Astrocyte of the hippocampus (primary cell): ENCODE measurements around the gene S1PR3.

Experiments
- DNase-seq: peaks from one replicate; pipeline ENCODE4 v3.0.0; 2011; ENCODE audit warnings: low read depth, low spot score

The S1PR3 gene

DNA sequence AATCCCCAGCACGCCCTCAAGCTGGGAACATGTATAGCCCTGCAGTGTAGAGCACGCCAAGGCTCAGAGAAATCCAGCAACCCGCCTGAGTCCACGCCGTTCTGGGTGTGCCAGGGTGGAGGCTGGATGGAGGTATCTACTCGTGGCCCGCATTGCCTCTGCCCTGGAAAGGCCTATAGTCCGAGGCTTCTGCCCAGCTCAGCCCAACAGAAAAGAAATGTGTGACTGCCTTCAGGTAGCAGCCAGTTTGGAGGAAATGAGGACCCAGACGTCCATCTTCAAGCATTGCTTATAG, 18.2 kb downstream of the S1PR3 start:
- no peak for DNase-seq

DNA sequence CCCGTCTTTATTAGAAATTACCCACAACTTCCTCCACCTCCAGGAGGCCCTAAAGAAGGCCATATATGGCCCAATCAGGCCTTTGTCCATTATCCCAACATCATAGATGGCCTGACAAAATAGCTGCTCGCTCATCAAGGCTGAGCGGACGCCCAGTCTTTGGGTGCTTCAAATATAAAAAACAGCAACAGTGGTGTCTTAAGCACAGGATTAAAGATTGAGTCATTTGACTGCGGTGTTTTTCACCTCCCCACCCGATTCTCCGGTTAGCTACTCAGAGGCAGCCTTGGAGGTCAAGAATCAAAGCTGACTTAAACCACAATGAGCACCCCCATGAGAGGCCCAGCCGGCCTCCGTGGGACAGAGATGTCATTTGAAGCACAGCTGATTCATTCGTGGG, 18.8 kb downstream of the S1PR3 start:
- DNase-seq: peak; percentile 34

DNA sequence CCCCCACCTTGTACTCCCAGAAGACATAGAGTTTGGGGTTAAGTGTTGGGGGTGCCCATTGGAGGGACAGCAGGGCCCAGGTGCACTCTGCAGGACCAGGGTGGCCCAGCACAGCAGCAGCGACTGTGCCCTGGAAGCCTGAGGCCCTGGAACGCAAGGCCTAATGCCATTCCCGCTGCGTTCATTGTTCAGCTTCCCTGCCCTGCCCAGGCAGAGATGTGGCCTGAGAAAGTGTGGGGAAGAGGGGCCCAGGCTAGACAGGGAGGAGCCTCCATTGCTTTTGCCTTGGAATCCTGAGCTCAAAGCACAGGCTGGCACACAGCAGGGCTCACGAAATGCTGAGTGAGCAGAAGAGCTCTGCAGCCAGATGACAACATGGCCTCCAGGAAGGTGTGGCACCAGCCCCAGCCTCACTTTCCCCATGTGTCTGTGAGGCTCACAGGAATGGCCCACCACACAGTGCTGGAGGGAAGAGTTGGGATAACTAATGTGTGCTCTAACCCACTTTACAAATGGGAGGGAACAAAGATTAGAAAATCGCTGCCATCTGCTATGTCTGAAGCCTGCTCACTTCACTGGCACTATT, 19.4 kb downstream of the S1PR3 start:
- no peak for DNase-seq

DNA sequence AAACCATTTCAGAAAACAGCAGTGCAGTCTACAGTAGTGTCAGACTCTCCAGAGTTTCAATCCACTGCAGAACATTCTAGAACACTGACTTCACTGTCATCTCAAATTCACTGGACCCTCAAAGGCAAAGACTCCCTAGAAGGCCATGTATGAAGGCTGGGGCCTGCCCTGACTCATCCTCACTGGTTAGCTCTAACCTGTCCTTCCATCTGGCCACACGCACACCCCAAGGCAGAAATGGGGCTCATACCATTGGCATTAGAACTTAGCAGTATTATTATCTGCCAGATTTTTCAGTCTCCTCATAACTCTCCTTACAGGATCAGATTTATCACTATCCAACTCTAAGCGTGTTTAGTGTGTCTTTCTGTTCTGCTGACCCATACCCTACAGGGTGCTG, 20.4 kb downstream of the S1PR3 start:
- DNase-seq: no peak

DNA sequence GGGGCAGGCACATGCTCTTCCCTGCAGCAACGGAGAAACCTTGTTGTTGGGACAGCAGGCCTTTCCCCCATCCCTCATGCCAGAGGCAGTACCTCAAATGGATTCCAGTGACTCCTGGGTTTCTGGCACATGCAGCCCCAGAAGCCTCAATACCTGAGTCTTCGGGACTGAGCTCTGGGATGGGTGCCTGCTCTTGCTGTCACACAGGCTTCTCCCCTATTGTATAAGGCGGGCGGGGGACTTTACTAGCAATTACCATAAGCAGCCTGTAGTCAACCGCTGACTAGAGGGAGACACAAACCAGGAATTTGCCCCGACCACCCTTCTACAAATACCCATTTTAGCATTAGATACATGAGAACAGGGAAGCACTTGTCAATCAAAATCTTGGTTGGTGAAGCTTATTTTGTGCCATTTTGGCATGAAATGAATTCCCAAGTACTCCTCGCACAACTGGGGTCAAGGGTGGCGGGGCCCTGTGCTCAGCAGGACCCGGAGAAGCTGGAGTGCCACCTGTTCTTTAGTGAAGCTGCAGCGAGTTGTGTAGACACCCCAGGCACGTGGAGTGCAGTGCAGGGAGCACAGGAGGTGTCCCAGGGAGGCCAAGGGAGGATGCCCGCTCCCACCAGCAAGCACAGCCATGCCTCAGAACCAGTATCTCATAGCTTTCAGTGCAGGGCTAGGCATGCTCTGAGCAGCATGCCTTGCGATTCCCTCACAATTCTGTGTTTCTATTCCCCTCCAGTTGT, 21.2 kb downstream of the S1PR3 start:
- no peak for DNase-seq

DNA sequence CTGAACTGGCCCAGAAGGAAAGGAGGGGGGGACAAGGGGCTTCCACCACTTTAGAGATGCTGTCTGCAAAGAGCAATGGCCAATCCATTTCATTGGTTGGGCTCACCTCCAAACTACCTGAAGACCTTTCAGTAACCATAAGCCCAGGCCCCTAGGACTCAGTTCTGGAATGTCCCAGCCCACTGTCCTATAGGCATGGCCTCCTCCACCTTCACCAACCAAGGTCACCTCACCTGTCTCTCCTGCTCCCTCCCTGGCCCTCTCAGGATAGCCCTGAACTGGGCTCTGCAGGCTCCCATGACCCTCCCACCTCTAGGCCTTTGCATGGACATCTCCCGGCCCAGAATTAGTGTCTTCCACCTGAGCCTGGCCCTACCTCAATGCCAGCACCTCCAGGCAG, 22.4 kb downstream of the S1PR3 start:
- no peak for DNase-seq

DNA sequence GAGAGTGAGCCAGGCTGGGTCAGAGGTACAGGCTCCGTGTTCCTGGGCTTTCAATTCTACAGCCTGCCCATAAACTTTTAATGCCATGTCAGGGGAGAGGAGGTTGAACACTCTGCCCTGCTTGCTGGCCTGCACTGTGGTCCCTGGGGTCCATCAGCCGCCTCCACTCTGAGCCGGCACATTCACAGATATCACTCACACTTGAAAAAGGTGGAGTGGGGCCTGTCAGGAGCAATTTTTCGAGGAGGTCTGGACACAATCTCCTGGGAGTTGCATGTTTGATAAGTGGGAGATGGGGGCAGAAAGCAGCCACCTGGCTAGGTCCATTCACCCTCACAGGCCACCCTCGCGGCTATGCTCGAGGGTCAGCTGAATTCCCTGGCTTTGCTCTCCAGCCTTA, 22.9 kb downstream of the S1PR3 start:
- DNase-seq: no peak

DNA sequence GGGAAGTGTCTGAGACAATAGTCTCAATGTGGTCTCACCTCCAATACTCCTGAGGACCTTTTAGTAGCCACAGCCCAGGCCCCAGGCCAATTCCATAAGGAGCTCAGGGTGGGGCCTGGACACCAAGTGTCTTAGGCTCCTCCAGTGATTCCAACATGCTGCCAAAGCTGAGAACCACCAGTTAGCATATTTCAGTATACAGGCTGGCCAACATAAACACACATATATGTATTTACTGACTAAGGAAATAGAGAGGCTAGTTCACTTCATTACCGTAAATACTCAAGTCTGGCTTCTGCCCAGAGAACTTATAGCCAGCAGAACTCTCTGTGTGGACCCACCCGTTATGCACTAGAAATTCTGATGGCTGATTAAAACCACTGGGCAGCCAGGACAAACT, 24.1 kb downstream of the S1PR3 start:
- DNase-seq: no peak

DNA sequence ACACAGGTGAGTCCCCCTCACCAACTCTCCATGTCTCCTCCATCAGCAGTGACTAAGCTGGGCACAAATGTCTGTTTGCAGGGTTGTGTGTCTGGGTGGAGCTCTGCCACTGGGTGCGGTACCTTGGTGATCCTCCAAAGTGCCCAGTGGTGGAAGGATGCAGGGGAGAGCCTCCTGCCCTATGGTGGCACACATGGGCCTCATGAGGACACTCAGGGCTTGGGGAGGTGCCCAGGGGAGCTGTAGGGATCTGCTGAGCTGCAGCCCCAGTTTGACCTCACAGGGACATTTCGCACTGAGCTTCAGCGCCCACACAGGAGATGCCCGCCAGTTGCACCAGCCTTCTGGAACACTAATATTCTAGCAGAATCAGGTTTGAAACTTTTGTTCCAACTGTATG, 29.5 kb downstream of the S1PR3 start:
- no peak for DNase-seq

DNA sequence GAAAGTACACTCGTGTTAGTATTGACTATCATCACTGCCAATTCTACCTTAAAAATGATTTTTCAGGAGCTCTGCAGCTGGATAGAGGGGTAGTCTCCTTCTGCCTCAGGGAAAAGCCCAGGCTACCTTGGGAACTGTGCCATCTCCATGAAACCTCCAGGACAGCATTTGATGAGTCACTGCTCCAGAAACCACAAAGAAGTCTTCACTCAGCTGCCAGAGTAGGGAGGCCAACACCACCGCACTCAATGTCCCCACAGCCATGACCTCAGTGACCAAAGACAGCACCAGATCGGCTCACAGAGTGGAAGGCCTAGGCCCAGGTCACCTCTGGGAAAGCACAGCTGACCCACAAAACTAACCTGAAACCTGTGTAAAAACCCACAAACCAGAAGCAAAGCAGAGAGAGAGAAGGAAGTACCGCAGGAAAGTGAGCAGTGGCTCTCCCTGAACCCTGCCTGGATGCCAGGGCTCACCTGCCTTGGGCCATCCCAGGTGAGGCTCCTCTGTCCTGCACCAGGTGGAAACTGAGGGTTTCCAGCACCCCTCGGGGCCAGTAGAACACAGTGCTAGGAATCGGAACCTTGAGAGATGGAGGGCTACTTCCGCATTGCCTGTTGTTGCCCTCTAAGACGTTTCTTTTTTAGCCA, 30.0 kb downstream of the S1PR3 start:
- peak; percentile 93 for DNase-seq

DNA sequence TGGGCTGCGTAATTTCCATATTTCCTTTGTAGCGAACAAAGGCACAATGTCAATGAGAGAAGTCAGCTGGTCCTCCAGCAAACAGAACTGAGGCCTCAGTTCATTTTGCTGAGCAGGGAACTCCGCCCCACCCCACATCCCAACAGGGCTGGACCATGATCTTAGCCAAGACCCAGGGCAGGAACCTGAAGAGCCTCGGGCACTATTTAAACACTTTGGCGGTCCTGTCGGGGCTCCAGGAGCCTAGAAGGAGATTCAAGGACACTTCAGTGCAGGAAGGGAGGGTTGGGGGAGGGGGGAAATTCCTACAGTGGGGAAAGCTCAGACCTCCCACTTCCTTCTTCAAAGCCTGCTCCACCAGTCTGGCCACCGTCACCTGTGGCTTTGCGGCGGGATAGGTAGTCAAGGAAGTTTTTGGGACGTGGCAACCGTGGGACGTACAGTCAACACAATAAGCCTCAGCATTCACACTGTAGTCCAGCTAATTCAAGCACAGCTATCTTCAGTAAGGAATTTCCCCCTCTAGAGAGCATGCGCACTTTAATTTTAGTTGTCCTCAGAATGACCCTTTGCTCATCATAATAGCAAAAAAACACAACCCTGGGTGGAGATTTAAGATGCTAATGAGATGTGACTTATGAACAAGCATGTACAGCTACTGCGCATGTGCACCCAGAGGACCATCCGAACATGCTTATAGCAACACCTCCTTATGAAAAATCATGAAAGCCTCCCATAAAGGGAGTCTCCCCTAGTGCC, 30.9 kb downstream of the S1PR3 start:
- DNase-seq: peak; percentile 64

DNA sequence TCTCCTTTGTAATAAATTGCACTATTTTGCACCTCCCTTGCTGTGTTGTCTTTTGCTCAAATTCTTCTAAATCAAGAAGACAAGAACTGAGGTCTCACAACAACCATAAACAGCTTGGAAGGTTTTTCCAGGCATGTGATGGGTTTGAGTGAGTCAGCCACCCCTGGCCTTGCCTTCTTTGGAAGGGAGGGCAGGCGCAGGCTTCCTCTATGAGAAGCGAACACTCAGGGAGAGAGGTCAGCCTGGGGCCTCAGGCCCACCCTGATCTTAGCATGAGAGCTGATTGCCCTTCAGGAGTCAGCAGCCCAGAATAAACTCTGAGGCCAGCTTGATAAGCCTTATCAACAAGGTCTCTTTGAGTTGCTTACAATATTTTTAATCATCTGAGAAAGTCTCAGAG, 31.6 kb downstream of the S1PR3 start:
- DNase-seq: peak; percentile 82

DNA sequence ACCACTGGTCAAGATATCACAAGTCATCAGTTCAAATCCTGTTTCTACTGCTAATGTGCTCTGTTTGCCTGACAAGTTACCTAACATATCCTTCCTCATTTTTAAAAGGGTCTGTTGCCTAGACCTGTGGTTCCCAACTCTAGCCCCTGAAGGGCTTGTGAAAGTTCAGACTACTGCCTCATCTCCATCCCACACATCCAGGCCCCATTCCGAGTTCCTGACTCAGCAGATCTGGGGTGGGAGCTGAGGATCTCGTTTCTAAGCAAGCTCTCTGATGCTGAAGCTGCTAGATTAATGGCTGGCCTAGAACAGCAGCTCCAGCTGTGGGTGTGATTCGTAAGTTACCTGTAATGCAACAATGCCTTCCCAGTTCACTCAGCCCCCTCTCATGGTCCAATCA, 32.5 kb downstream of the S1PR3 start:
- DNase-seq: no peak

DNA sequence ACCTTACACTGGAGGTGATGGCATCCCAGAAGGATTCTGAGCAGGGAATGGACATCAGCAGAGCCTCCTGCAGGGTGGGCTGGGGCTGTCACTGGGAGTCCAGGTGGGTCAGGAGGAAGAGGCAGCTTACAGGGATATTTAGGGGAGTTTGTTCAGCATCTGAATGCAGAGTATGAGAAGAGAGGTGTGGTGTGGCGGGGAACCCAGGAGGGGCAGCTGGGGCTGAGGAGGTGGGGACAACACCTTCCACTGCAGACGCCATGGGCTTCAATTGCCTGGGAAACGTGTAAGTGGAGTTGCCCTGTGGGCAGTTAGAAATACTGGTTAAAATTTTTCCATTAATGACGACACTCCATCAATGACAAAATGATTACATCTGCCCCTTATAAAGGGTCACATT, 33.5 kb downstream of the S1PR3 start:
- DNase-seq: no peak

DNA sequence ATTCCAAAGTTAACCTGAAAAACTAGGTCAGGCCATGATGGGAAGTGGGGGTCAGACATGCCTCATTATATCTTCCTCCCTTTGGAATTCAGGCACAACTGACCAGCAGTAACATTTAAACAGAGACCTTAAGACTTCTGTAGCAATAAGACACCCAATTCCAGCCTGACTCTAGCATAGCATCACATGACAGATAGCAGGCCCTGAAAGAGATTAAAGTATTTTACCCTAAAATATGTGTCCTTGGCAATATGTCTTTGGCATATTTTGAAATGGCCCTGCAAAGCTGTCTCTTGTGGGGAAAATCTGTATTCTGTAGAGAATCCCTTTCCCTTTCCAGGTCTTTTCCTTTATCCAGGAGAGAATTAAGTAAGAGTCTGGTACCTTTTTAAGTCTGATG, 34.3 kb downstream of the S1PR3 start:
- no peak for DNase-seq

DNA sequence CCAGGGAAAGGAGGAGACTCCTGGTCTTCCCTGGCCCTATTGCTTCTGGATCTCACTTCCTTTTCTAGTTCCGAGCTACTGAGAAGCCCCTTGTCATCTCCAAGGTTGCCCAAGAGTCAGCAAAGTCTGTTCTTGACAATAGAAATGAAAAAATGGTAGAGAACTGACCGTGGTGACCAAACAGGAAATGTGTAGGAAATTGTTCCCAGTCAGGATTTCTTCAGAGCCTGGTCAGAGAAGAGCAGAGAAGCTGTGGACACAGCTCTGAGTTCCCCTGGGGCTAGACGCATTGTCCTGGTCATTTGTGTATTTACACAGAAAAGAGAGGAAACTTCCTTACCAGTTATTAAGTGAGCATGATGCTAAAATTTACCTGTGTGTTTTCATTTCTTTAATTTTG, 35.6 kb downstream of the S1PR3 start:
- DNase-seq: no peak

DNA sequence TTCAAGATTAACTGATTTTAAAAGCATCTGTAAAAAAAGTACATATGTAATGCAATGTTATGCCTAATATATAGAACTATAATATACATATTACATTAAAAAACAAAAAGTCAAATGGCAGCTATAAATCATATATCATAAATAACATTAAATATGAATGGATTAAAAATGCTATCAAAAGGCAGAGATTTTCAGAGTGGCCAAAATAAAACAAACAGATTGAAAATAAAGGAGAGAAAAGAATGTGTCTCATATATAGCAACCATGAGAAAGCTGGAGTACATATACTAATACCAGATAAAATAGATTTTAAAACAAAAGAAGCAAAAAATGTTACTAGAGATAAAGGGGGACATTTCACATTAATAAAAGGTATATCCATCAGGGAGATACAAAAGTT, 38.5 kb downstream of the S1PR3 start:
- DNase-seq: no peak

DNA sequence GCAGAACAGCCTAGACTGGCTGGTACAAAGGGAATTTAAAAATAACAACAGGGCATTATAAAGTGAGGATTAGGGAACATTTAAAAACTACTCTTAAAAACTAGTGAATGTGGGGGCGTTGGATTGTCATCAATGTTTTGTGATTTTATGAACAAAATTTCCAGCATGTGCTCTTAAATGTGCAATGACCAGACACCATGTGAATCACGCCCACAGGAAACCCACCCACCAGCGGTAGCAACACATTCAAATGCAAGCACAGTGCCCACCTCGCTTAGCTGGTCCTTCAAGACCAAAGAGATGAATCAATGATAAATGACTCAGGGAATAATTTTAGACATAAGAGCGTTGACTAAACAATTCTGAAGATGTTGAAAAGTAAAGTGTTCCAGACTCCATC, 40.9 kb downstream of the S1PR3 start:
- DNase-seq: no peak

DNA sequence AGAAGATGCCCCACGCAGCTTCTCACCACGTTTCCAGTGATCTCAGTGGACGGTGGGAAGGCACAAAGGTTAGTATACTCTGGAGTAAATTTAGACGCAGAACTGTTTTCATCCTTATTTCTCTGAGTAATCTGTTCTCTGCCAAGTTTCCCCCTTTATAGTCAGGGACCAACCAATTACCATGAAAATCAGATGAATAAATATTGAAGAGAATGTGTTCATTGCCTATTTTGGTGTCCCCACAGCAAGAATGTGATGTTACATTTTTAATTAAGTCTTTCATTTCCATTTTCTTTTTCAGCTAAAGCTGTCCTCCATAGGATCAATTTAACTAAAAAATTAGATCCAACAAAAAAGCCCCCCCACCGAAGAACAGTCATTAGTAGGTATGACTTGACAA, 41.4 kb downstream of the S1PR3 start:
- no peak for DNase-seq

DNA sequence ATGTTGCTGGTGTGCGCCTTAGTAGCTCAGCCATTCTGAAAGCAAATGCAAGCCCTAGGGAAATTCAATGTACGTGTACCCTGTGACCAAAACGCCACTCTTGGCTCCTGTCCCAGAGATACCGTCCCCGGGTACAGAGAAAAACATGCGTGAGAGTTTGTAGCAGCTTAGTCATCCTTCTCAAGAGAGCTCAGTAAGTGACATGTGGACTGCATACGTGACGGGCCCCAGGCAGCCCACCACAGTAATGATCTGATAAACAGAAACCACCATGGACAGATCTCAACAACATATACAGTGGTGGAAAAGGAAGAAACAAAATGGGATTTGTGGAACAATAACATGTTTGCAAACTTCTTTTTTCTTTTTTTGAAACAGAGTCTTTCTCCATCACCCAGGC, 45.1 kb downstream of the S1PR3 start:
- DNase-seq: peak; percentile 43

DNA sequence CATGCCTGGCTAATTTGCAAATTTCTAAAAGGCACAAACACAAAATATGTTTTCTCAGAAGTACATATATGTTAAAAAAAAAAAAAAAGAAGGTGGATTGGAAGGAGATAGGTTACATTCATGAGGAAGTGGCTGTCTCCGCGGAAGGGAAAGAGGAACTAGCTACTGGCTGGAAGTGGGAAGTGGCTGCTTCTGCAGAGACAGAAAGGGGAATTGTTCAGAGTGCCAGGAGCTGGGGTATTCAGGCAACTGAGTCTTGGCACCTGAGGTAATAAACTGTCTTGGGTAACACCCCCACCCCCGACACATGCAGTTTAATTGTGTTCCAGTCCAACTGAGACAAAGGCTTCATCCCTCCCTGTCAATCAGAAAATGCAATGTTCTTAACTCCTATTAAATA, 45.6 kb downstream of the S1PR3 start:
- no peak for DNase-seq

DNA sequence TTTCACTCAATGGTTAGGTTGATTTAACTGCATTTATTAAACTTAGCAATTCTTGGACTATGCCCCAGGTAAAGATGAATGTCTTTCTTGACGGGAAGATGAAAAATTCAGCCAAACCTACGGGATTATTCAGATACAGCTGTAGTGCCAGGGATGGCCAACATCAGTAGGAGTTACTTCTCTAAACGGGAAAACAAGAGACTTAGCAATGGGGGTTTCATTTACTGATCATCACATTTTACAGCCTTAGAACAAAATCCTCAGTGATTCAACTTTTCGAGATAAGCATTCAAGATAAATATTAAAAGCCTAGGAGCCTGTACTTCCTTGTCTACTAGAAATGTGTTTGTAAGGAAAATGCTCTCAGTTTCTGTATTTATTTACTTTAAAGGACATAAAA, 46.1 kb downstream of the S1PR3 start:
- peak; percentile 16 for DNase-seq

DNA sequence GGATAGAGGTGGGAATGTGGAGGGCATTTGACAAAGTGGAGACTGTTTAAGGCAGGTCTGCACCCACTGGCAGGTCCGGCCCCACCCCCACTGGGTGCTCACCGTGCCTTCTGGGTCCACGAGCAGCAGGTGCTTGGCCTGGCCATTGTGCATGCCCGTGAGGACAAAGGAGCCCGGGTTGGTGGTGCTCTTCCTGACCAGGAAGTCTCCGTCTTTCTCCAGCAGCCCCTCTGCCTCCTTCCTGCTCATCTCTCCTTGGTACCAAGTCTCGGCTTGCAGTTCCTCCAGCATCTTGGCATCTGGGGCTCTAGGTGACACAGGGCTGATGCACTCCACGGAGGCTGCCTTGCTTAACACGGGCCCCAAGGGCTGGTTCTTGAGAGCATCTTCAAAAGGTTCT, 46.6 kb downstream of the S1PR3 start:
- DNase-seq: no peak
